GM12878 (cell line): ENCODE results near the gene MAT1A. TPM values are rescaled to one million over a fixed set of nuclear protein-coding genes. Genes with fewer than 3 reads are reported as not detected.

Experiments
- ATAC-seq: fragments of 200-7000 bp; cut with Tn5 transposase; 3 replicates; pipeline ENCODE4 v1.9.1; 2020; ENCODE audit warnings: mild to moderate bottlenecking, moderate library complexity
- BruUV-seq: library from RNA; stranded (reverse); fragments of 400-500 nt; replicated peaks from 2 replicates; lab custom pipeline; 2021; lab: Mats Ljungman, UMichigan
- CTCF ChIA-PET: fragments of 300-600 bp; sonication (Branson Sonifier 250); formaldehyde crosslinking; extraction: SDS; loops from one replicate; lab custom pipeline; 2021; ENCODE audit warnings: inconsistent platforms; lab: Yijun Ruan, JAX
- POLR2A ChIA-PET: fragments of 350-600 bp; formaldehyde crosslinking; extraction: SDS; loops from one replicate; lab custom pipeline; 2021; ENCODE audit warnings: inconsistent platforms; lab: Charles Lee
- RAD21 ChIA-PET: fragments of 300-600 bp; sonication (Branson Sonifier 250); formaldehyde crosslinking; loops from one replicate; lab custom pipeline; 2023; ENCODE audit warnings: antibody characterized with exemption; ENCODE audit not compliant: unreplicated experiment; lab: Charles Lee
- SMC1A ChIA-PET: fragments of 300-600 bp; sonication (Branson Sonifier 250); formaldehyde crosslinking; loops from one replicate; lab custom pipeline; 2023; ENCODE audit not compliant: unreplicated experiment, uncharacterized antibody; lab: Charles Lee
- DNase-seq: peaks from one replicate; pipeline ENCODE4 v3.0.0-alpha.2; 2011; ENCODE audit warnings: low read depth, low spot score
- FAIRE-seq: peaks from 3 replicates; lab custom pipeline; 2011; peaks lifted over from hg19 to GRCh38; lab: Jason Lieb, UNC
- H2AFZ ChIP-seq: 2 replicates; pipeline ENCODE4 v1.6.0; 2011; ENCODE audit warnings: low read depth, low read length, control low read depth; ENCODE audit not compliant: control insufficient read depth
- H3K27ac ChIP-seq: 2 replicates; pipeline ENCODE4 v1.5.1; 2011; ENCODE audit warnings: control low read depth; ENCODE audit not compliant: control insufficient read depth, insufficient read depth
- H3K27me3 ChIP-seq, 2 experiments: replicated peaks in 1 of 2; 2 replicates each; pipeline versions ENCODE4 v1.6.0 to v1.6.1; 2011; ENCODE audit warnings: low read length in 1 of 2; ENCODE audit not compliant: control insufficient read depth in 2 of 2, insufficient read depth in 2 of 2
- H3K36me3 ChIP-seq, 2 experiments: 2 replicates each; pipeline ENCODE4 v1.5.1; 2011; ENCODE audit warnings: low read length in 1 of 2; ENCODE audit not compliant: control insufficient read depth in 2 of 2, insufficient read depth in 2 of 2
- H3K4me1 ChIP-seq: 2 replicates; pipeline ENCODE4 v1.6.1; 2011; ENCODE audit warnings: mild to moderate bottlenecking, low read length, moderate library complexity, mixed read lengths; ENCODE audit not compliant: control insufficient read depth, insufficient read depth
- H3K4me2 ChIP-seq: 2 replicates; pipeline ENCODE4 v1.6.0; 2011; ENCODE audit warnings: control low read depth; ENCODE audit not compliant: control insufficient read depth, insufficient read depth
- H3K4me3 ChIP-seq: fragments of 200-600 bp; sonication (generic); 2 replicates; pipeline ENCODE4 v1.5.1; 2016
- H3K79me2 ChIP-seq: 2 replicates; pipeline ENCODE4 v1.6.0; 2011; ENCODE audit warnings: low read length; ENCODE audit not compliant: control insufficient read depth, insufficient read depth
- H3K9ac ChIP-seq: 2 replicates; pipeline ENCODE4 v1.8.0; 2011; ENCODE audit warnings: low read length, control low read depth, mixed read lengths; ENCODE audit not compliant: control insufficient read depth, insufficient read depth
- H3K9me3 ChIP-seq: replicated peaks from 3 replicates; pipeline ENCODE4 v1.5.1; 2011; ENCODE audit warnings: mild to moderate bottlenecking, low read length; ENCODE audit not compliant: control insufficient read depth, insufficient read depth
- H4K20me1 ChIP-seq: 2 replicates; pipeline ENCODE4 v1.6.0; 2011; ENCODE audit not compliant: control insufficient read depth, insufficient read depth
- ATF7 ChIP-seq: fragments of 450-650 bp; IDR thresholded peaks from 2 replicates; pipeline ENCODE4 v1.6.1; 2016; ENCODE audit warnings: low read depth, mild to moderate bottlenecking
- MEF2B ChIP-seq: fragments of 450-650 bp; IDR thresholded peaks from 2 replicates; pipeline ENCODE4 v1.6.1; 2018; ENCODE audit warnings: mild to moderate bottlenecking, moderate library complexity; ENCODE audit not compliant: partially characterized antibody, poor library complexity, severe bottlenecking
- MTA3 ChIP-seq: IDR thresholded peaks from 2 replicates; pipeline ENCODE4 v1.6.1; 2012; ENCODE audit warnings: low read length, inconsistent platforms, borderline replicate concordance
- POU2F2 ChIP-seq: IDR thresholded peaks from 3 replicates; pipeline ENCODE4 v1.6.1; 2011; ENCODE audit warnings: low read depth, mild to moderate bottlenecking, low read length, borderline replicate concordance
- RFX5 ChIP-seq: IDR thresholded peaks from 2 replicates; pipeline ENCODE4 v1.6.1; 2011; ENCODE audit warnings: low read depth, low read length, improper control_type of control experiment
- SREBF2 ChIP-seq: IDR thresholded peaks from 2 replicates; pipeline ENCODE4 v1.6.1; 2012; ENCODE audit warnings: mild to moderate bottlenecking, low read length
- ZNF384 ChIP-seq: IDR thresholded peaks from 2 replicates; pipeline ENCODE4 v1.6.1; 2012; ENCODE audit warnings: low read depth, mild to moderate bottlenecking, low read length, improper control_type of control experiment, borderline replicate concordance
- ZSCAN29 ChIP-seq: fragments of 450-650 bp; IDR thresholded peaks from 2 replicates; pipeline ENCODE4 v1.6.1; 2017; ENCODE audit warnings: mild to moderate bottlenecking, moderate library complexity
- WGBS: methylation state at CpG from one replicate; pipeline ENCODE4 v1.1.6; 2016; ENCODE audit warnings: low lambda C conversion rate; ENCODE audit not compliant: insufficient replicate concordance, insufficient coverage; ENCODE audit errors: missing lambda C conversion rate; 5-methylcytosine and 5-hydroxymethylcytosine counted together
- in situ Hi-C: fragments of 300-500 bp; cut with MboI; formaldehyde crosslinking; loops from 9 replicates; pipeline ENCODE4 v1.14.3; 2018; ENCODE audit warnings: mixed read lengths
- intact Hi-C: fragments of 100-400 bp; cut with micrococcal nuclease; formaldehyde crosslinking; loops from one replicate; pipeline ENCODE4 v1.14.2; 2022; ENCODE audit not compliant: unreplicated experiment
- polyA plus RNA-seq, 11 experiments: library from polyadenylated mRNA; depleted of rRNA in 4 of 11; unstranded in 6 of 11; stranded (reverse) in 5 of 11; fragments of >200 nt; fragmentation: Nextera tagmentation in 4 of 11; fragmentation: Illumina TruSeq in 1 of 11; extraction: Ambion mirVana in 4 of 11; extraction: Trizol in 1 of 11; gene quantifications; 1 replicate in 1 of 11; 2 replicates in 10 of 11; pipeline versions ENCODE4 v1.2.1 to v1.2.3, GENCODE V29; 2011 to 2016; ENCODE audit warnings: inconsistent platforms in 2 of 11, missing spikeins in 2 of 11, low read depth in 1 of 11
- total RNA-seq, 4 experiments: library from RNA; depleted of rRNA in 3 of 4; stranded (reverse); fragments of >200 nt in 3 of 4; fragmentation: Illumina TruSeq in 1 of 4; extraction: Trizol in 1 of 4; gene quantifications; 2 replicates each; pipeline versions ENCODE4 v1.2.1 to v1.2.3, GENCODE V29; 2013 to 2021
- TF ChIP-seq, protein P1 (sequence below): IDR thresholded peaks from 2 replicates; pipeline ENCODE4 v1.6.1; 2011; ENCODE audit warnings: borderline replicate concordance, low read depth, mild to moderate bottlenecking, moderate library complexity, low read length; ENCODE audit not compliant: insufficient read depth, poor library complexity, severe bottlenecking
- TF ChIP-seq, protein P2 (sequence below): IDR thresholded peaks from 2 replicates; pipeline ENCODE4 v1.6.1; 2012; ENCODE audit warnings: low read length, inconsistent platforms

Gene MAT1A
- total and polyA plus RNA-seq, 10 of the 15 experiments (the other 5 are each of a cell fraction or from before 2014, with no cell fraction given): 0.23 TPM; not detected in 9

GRCh38 chr10:80275756-80276155 lies 13.7 kb downstream of the MAT1A start:
- 4% methylated on average over 7 of the region's 7 CpGs for WGBS

More at GRCh38 chr10:80275756-80276155, 13.7 kb downstream of the MAT1A start:
- ATAC-seq: no peak
- peaks cover 0 to 4% of the 10 kb centered on the region in 2 experiments; a peak in 2 of 4 replicates for H3K27me3 ChIP-seq
- H4K20me1 ChIP-seq: no peaks in the 10 kb centered on the region
- no peak for DNase-seq
- H3K27ac ChIP-seq: no peak overlapping the region
- no peaks in the 10 kb centered on the region for H3K9me3 ChIP-seq
- no peaks in the 10 kb centered on the region for H3K36me3 ChIP-seq
- in situ Hi-C loops: no loop called here
- TF ChIP-seq SREBF2 (no peak), MTA3 (no peak), POU2F2 (no peak), ATF7 (no peak), ZNF384 (no peak), RFX5 (no peak), MEF2B (no peak), ZSCAN29 (no peak)
- TF ChIP-seq, protein P1, sequence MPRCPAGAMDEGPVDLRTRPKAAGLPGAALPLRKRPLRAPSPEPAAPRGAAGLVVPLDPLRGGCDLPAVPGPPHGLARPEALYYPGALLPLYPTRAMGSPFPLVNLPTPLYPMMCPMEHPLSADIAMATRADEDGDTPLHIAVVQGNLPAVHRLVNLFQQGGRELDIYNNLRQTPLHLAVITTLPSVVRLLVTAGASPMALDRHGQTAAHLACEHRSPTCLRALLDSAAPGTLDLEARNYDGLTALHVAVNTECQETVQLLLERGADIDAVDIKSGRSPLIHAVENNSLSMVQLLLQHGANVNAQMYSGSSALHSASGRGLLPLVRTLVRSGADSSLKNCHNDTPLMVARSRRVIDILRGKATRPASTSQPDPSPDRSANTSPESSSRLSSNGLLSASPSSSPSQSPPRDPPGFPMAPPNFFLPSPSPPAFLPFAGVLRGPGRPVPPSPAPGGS: no peak
- TF ChIP-seq, protein P2, sequence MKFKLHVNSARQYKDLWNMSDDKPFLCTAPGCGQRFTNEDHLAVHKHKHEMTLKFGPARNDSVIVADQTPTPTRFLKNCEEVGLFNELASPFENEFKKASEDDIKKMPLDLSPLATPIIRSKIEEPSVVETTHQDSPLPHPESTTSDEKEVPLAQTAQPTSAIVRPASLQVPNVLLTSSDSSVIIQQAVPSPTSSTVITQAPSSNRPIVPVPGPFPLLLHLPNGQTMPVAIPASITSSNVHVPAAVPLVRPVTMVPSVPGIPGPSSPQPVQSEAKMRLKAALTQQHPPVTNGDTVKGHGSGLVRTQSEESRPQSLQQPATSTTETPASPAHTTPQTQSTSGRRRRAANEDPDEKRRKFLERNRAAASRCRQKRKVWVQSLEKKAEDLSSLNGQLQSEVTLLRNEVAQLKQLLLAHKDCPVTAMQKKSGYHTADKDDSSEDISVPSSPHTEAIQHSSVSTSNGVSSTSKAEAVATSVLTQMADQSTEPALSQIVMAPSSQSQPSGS: no peak
- TF ChIP-seq, all 136 proteins: peak for 0
- ChIA-PET RAD21 (no interaction called here), POLR2A (no interaction called here), CTCF (no interaction called here), SMC1A (no interaction called here)
- Histone ChIP-seq H3K4me2 (no peak overlapping the region), H3K9ac (no peak overlapping the region), H2AFZ (no peak overlapping the region), H3K79me2 (no peaks in the 10 kb centered on the region), H3K4me1 (no peaks in the 10 kb centered on the region), H3K4me3 (no peak overlapping the region)
- BruUV-seq: no TSS peak
- no peak for FAIRE-seq
- intact Hi-C loops: no loop called here
